Fibroblast of lung (primary cell): ENCODE measurements around the gene TMEM132D. TPM values are rescaled to one million over a fixed set of nuclear protein-coding genes. Genes with fewer than 3 reads are reported as not detected.
"Not testable (repeated sequence)": the region's sequence is repeated elsewhere in the genome, so short reads cannot be mapped to it uniquely, and the experiment has no call there.

Experiments used
- DNase-seq, 2 donors: peaks; one replicate each; pipeline versions ENCODE4 v3.0.0 to v3.0.0-alpha.2; 2010; ENCODE audit warnings: low read depth in 2 of 2
- H2AFZ ChIP-seq: 2 replicates; pipeline ENCODE4 v1.5.1; 2012; ENCODE audit warnings: low read length, control low read depth, inconsistent platforms
- H3K27ac ChIP-seq: 2 replicates; pipeline ENCODE4 v1.5.1; 2011; ENCODE audit warnings: low read length, control low read depth; ENCODE audit not compliant: insufficient read depth
- H3K27me3 ChIP-seq: 2 replicates; pipeline ENCODE4 v1.5.1; 2011; ENCODE audit warnings: mild to moderate bottlenecking, low read length; ENCODE audit not compliant: control insufficient read depth, insufficient read depth
- H3K36me3 ChIP-seq: 2 replicates; pipeline ENCODE4 v1.5.1; 2011; ENCODE audit warnings: low read length; ENCODE audit not compliant: control insufficient read depth, insufficient read depth
- H3K4me1 ChIP-seq: 2 replicates; pipeline ENCODE4 v1.5.1; 2011; ENCODE audit warnings: low read length; ENCODE audit not compliant: control insufficient read depth, insufficient read depth; ENCODE audit errors: extremely low read depth
- H3K4me2 ChIP-seq: 2 replicates; pipeline ENCODE4 v1.5.1; 2011; ENCODE audit warnings: low read length, control low read depth; ENCODE audit not compliant: insufficient read depth; ENCODE audit errors: extremely low read depth
- H3K4me3 ChIP-seq, 4 experiments: fragments of 200-600 bp in 1 of 4; sonication (generic) in 1 of 4; replicated peaks in 1 of 4; 2 replicates each; pipeline ENCODE4 v1.5.1; 2011 to 2016; ENCODE audit warnings: low read length in 4 of 4, low read depth in 3 of 4, mild to moderate bottlenecking in 3 of 4, control low read depth in 2 of 4, inconsistent platforms in 1 of 4, mixed read lengths in 1 of 4; ENCODE audit not compliant: insufficient read depth in 1 of 4; ENCODE audit errors: control extremely low read depth in 1 of 4
- H3K79me2 ChIP-seq: 2 replicates; pipeline ENCODE4 v1.5.1; 2012; ENCODE audit warnings: mild to moderate bottlenecking, low read length, inconsistent platforms; ENCODE audit not compliant: control insufficient read depth, insufficient read depth
- H3K9ac ChIP-seq: 2 replicates; pipeline ENCODE4 v1.5.1; 2011; ENCODE audit warnings: mild to moderate bottlenecking, low read length, control low read depth; ENCODE audit not compliant: insufficient read depth
- H3K9me3 ChIP-seq: 2 replicates; pipeline ENCODE4 v1.5.1; 2012; ENCODE audit warnings: low read depth, low read length; ENCODE audit not compliant: control insufficient read depth, insufficient read depth
- H4K20me1 ChIP-seq: 2 replicates; pipeline ENCODE4 v1.5.1; 2011; ENCODE audit warnings: low read length; ENCODE audit not compliant: control insufficient read depth, insufficient read depth; ENCODE audit errors: extremely low read depth
- CTCF ChIP-seq, 2 donors: IDR thresholded peaks in 1 of 2; conservative IDR thresholded peaks in 1 of 2; 1 replicate in 1 of 2; 2 replicates in 1 of 2; pipeline ENCODE4 v1.5.1; 2011 to 2012; ENCODE audit warnings: low read length in 2 of 2, control low read depth in 1 of 2, inconsistent platforms in 1 of 2, low read depth in 1 of 2, mild to moderate bottlenecking in 1 of 2
- EZH2 ChIP-seq: IDR thresholded peaks from 2 replicates; pipeline ENCODE4 v1.5.1; 2012; ENCODE audit warnings: low read length, control low read depth, mild to moderate bottlenecking; ENCODE audit errors: missing control alignments
- polyA plus RNA-seq, 2 donors: library from polyadenylated mRNA; depleted of rRNA in 1 of 2; stranded (reverse) in 1 of 2; unstranded in 1 of 2; fragments of >200 nt; gene quantifications; 2 replicates each; pipeline ENCODE4 v1.2.1, GENCODE V29; 2011 to 2012; ENCODE audit warnings: missing spikeins in 1 of 2
- total RNA-seq: library from RNA; depleted of rRNA; stranded (reverse); fragments of >200 nt; gene quantifications from 2 replicates; pipeline ENCODE4 v1.2.1, GENCODE V29; 2014

The TMEM132D gene
- total and polyA plus RNA-seq, 2 donors (not counting 1 experiment from before 2014, with no cell fraction given) = not detected

GRCh38 chr12:129190827-129191226 is 713.0 kb downstream of the TMEM132D start:
- Histone ChIP-seq H3K9me3 (no peaks in the 10 kb centered on the region), H3K27me3 (no peaks in the 10 kb centered on the region), H4K20me1 (no peaks in the 10 kb centered on the region), H3K4me2 (no peak overlapping the region), H3K4me3 (no peak overlapping the region), H3K79me2 (no peaks in the 10 kb centered on the region), H3K4me1 (no peaks in the 10 kb centered on the region), H2AFZ (no peak overlapping the region), H3K9ac (no peak overlapping the region), H3K36me3 (no peaks in the 10 kb centered on the region), H3K27ac (no peak overlapping the region)
- TF ChIP-seq CTCF (conservative IDR thresholded peaks at IDR 0.05 in 1 of 2, IDR thresholded peaks at IDR 0.05 in 1 of 2; ENCODE audit: low read depth in 1 of 2, low read length in 2 of 2) (no peak), EZH2 (no peak)
- DNase-seq = no peak

GRCh38 chr12:129189879-129190278 is 713.9 kb downstream of the TMEM132D start:
- H3K9ac ChIP-seq, DNase-seq, H3K4me1 ChIP-seq, H2AFZ ChIP-seq, H3K79me2 ChIP-seq, H4K20me1 ChIP-seq, H3K4me3 ChIP-seq, H3K27me3 ChIP-seq, H3K9me3 ChIP-seq, H3K27ac ChIP-seq, H3K4me2 ChIP-seq, H3K36me3 ChIP-seq: not testable (repeated sequence)

GRCh38 chr12:129186952-129187351 is 716.9 kb downstream of the TMEM132D start:
- H3K27ac ChIP-seq = no peak overlapping the region
- no peaks in the 10 kb centered on the region for H3K9me3 ChIP-seq
- H3K36me3 ChIP-seq = no peaks in the 10 kb centered on the region
- H3K4me2 ChIP-seq = no peak overlapping the region
- no peak overlapping the region for H2AFZ ChIP-seq
- H3K9ac ChIP-seq = no peak overlapping the region
- DNase-seq = no peak
- H3K4me3 ChIP-seq = no peak overlapping the region
- TF ChIP-seq CTCF (conservative IDR thresholded peaks at IDR 0.05 in 1 of 2, IDR thresholded peaks at IDR 0.05 in 1 of 2; ENCODE audit: low read depth in 1 of 2, low read length in 2 of 2) (no peak), EZH2 (no peak)
- H3K79me2 ChIP-seq = no peaks in the 10 kb centered on the region
- H3K27me3 ChIP-seq = no peaks in the 10 kb centered on the region
- H3K4me1 ChIP-seq = no peaks in the 10 kb centered on the region
- no peaks in the 10 kb centered on the region for H4K20me1 ChIP-seq
